GM12878 (cell line): Measurements from ENCODE around the gene STK39. TPM values are rescaled to one million over a fixed set of nuclear protein-coding genes. Genes with fewer than 3 reads are reported as not detected.

Source experiments
- ATAC-seq: fragments of 200-7000 bp; cut with Tn5 transposase; 3 replicates; pipeline ENCODE4 v1.9.1; 2020; ENCODE audit warnings: mild to moderate bottlenecking, moderate library complexity
- BruUV-seq: library from RNA; stranded (reverse); fragments of 400-500 nt; replicated peaks from 2 replicates; lab custom pipeline; 2021; lab: Mats Ljungman, UMichigan
- CTCF ChIA-PET: fragments of 300-600 bp; sonication (Branson Sonifier 250); formaldehyde crosslinking; extraction: SDS; loops from one replicate; lab custom pipeline; 2021; ENCODE audit warnings: inconsistent platforms; lab: Yijun Ruan, JAX
- POLR2A ChIA-PET: fragments of 350-600 bp; formaldehyde crosslinking; extraction: SDS; loops from one replicate; lab custom pipeline; 2021; ENCODE audit warnings: inconsistent platforms; lab: Charles Lee
- RAD21 ChIA-PET: fragments of 300-600 bp; sonication (Branson Sonifier 250); formaldehyde crosslinking; loops from one replicate; lab custom pipeline; 2023; ENCODE audit warnings: antibody characterized with exemption; ENCODE audit not compliant: unreplicated experiment; lab: Charles Lee
- SMC1A ChIA-PET: fragments of 300-600 bp; sonication (Branson Sonifier 250); formaldehyde crosslinking; loops from one replicate; lab custom pipeline; 2023; ENCODE audit not compliant: unreplicated experiment, uncharacterized antibody; lab: Charles Lee
- DNase-seq: peaks from one replicate; pipeline ENCODE4 v3.0.0-alpha.2; 2011; ENCODE audit warnings: low read depth, low spot score
- FAIRE-seq: peaks from 3 replicates; lab custom pipeline; 2011; peaks lifted over from hg19 to GRCh38; lab: Jason Lieb, UNC
- H2AFZ ChIP-seq: 2 replicates; pipeline ENCODE4 v1.6.0; 2011; ENCODE audit warnings: low read depth, low read length, control low read depth; ENCODE audit not compliant: control insufficient read depth
- H3K27ac ChIP-seq: 2 replicates; pipeline ENCODE4 v1.5.1; 2011; ENCODE audit warnings: control low read depth; ENCODE audit not compliant: control insufficient read depth, insufficient read depth
- H3K27me3 ChIP-seq, 2 experiments: replicated peaks in 1 of 2; 2 replicates each; pipeline versions ENCODE4 v1.6.0 to v1.6.1; 2011; ENCODE audit warnings: low read length in 1 of 2; ENCODE audit not compliant: control insufficient read depth in 2 of 2, insufficient read depth in 2 of 2
- H3K36me3 ChIP-seq, 2 experiments: 2 replicates each; pipeline ENCODE4 v1.5.1; 2011; ENCODE audit warnings: low read length in 1 of 2; ENCODE audit not compliant: control insufficient read depth in 2 of 2, insufficient read depth in 2 of 2
- H3K4me1 ChIP-seq: 2 replicates; pipeline ENCODE4 v1.6.1; 2011; ENCODE audit warnings: mild to moderate bottlenecking, low read length, moderate library complexity, mixed read lengths; ENCODE audit not compliant: control insufficient read depth, insufficient read depth
- H3K4me2 ChIP-seq: 2 replicates; pipeline ENCODE4 v1.6.0; 2011; ENCODE audit warnings: control low read depth; ENCODE audit not compliant: control insufficient read depth, insufficient read depth
- H3K4me3 ChIP-seq: fragments of 200-600 bp; sonication (generic); 2 replicates; pipeline ENCODE4 v1.5.1; 2016
- H3K79me2 ChIP-seq: 2 replicates; pipeline ENCODE4 v1.6.0; 2011; ENCODE audit warnings: low read length; ENCODE audit not compliant: control insufficient read depth, insufficient read depth
- H3K9ac ChIP-seq: 2 replicates; pipeline ENCODE4 v1.8.0; 2011; ENCODE audit warnings: low read length, control low read depth, mixed read lengths; ENCODE audit not compliant: control insufficient read depth, insufficient read depth
- H3K9me3 ChIP-seq: replicated peaks from 3 replicates; pipeline ENCODE4 v1.5.1; 2011; ENCODE audit warnings: mild to moderate bottlenecking, low read length; ENCODE audit not compliant: control insufficient read depth, insufficient read depth
- H4K20me1 ChIP-seq: 2 replicates; pipeline ENCODE4 v1.6.0; 2011; ENCODE audit not compliant: control insufficient read depth, insufficient read depth
- LARP7 ChIP-seq: fragments of 450-650 bp; IDR thresholded peaks from 2 replicates; pipeline ENCODE4 v1.6.1; 2017; ENCODE audit warnings: mild to moderate bottlenecking
- MTA2 ChIP-seq: fragments of 450-650 bp; IDR thresholded peaks from 2 replicates; pipeline ENCODE4 v1.6.1; 2016; ENCODE audit warnings: low read depth, mild to moderate bottlenecking, moderate library complexity
- RBBP5 ChIP-seq: fragments of 200-600 bp; sonication (generic); conservative IDR thresholded peaks from 2 replicates; pipeline ENCODE4 v1.6.1; 2016
- TBL1XR1 ChIP-seq: IDR thresholded peaks from 2 replicates; pipeline ENCODE4 v1.6.1; 2012; ENCODE audit warnings: low read depth, low read length, improper control_type of control experiment
- ZNF217 ChIP-seq: fragments of 450-650 bp; IDR thresholded peaks from 2 replicates; pipeline ENCODE4 v1.6.1; 2017; ENCODE audit warnings: antibody characterized with exemption, mild to moderate bottlenecking
- WGBS: methylation state at CpG from one replicate; pipeline ENCODE4 v1.1.6; 2016; ENCODE audit warnings: low lambda C conversion rate; ENCODE audit not compliant: insufficient replicate concordance, insufficient coverage; ENCODE audit errors: missing lambda C conversion rate; 5-methylcytosine and 5-hydroxymethylcytosine counted together
- in situ Hi-C: fragments of 300-500 bp; cut with MboI; formaldehyde crosslinking; loops from 9 replicates; pipeline ENCODE4 v1.14.3; 2018; ENCODE audit warnings: mixed read lengths
- intact Hi-C: fragments of 100-400 bp; cut with micrococcal nuclease; formaldehyde crosslinking; loops from one replicate; pipeline ENCODE4 v1.14.2; 2022; ENCODE audit not compliant: unreplicated experiment
- polyA plus RNA-seq, 11 experiments: library from polyadenylated mRNA; depleted of rRNA in 4 of 11; unstranded in 6 of 11; stranded (reverse) in 5 of 11; fragments of >200 nt; fragmentation: Nextera tagmentation in 4 of 11; fragmentation: Illumina TruSeq in 1 of 11; extraction: Ambion mirVana in 4 of 11; extraction: Trizol in 1 of 11; gene quantifications; 1 replicate in 1 of 11; 2 replicates in 10 of 11; pipeline versions ENCODE4 v1.2.1 to v1.2.3, GENCODE V29; 2011 to 2016; ENCODE audit warnings: inconsistent platforms in 2 of 11, missing spikeins in 2 of 11, low read depth in 1 of 11
- total RNA-seq, 4 experiments: library from RNA; depleted of rRNA in 3 of 4; stranded (reverse); fragments of >200 nt in 3 of 4; fragmentation: Illumina TruSeq in 1 of 4; extraction: Trizol in 1 of 4; gene quantifications; 2 replicates each; pipeline versions ENCODE4 v1.2.1 to v1.2.3, GENCODE V29; 2013 to 2021
- TF ChIP-seq, protein P1 (sequence below): fragments of 450-650 bp; formaldehyde crosslinking; IDR thresholded peaks from 2 replicates; pipeline ENCODE4 v1.5.0; 2022; ENCODE audit warnings: mild to moderate bottlenecking, missing genetic modification characterization
- TF ChIP-seq, protein P2 (sequence below): IDR thresholded peaks from 2 replicates; pipeline ENCODE4 v1.6.1; 2011; ENCODE audit warnings: borderline replicate concordance, low read depth, mild to moderate bottlenecking, moderate library complexity, mixed read lengths, low read length; ENCODE audit not compliant: insufficient read depth; ENCODE audit errors: extremely low read length

Gene STK39
- total and polyA plus RNA-seq, 10 of the 15 experiments (the other 5 are each of a cell fraction or from before 2014, with no cell fraction given), result 0.03 to 0.21 (median 0.07) TPM; not detected in 5

GRCh38 chr2:167924556-167924955 lies 322.8 kb downstream of the STK39 start (continued):
- TF ChIP-seq, protein P1, sequence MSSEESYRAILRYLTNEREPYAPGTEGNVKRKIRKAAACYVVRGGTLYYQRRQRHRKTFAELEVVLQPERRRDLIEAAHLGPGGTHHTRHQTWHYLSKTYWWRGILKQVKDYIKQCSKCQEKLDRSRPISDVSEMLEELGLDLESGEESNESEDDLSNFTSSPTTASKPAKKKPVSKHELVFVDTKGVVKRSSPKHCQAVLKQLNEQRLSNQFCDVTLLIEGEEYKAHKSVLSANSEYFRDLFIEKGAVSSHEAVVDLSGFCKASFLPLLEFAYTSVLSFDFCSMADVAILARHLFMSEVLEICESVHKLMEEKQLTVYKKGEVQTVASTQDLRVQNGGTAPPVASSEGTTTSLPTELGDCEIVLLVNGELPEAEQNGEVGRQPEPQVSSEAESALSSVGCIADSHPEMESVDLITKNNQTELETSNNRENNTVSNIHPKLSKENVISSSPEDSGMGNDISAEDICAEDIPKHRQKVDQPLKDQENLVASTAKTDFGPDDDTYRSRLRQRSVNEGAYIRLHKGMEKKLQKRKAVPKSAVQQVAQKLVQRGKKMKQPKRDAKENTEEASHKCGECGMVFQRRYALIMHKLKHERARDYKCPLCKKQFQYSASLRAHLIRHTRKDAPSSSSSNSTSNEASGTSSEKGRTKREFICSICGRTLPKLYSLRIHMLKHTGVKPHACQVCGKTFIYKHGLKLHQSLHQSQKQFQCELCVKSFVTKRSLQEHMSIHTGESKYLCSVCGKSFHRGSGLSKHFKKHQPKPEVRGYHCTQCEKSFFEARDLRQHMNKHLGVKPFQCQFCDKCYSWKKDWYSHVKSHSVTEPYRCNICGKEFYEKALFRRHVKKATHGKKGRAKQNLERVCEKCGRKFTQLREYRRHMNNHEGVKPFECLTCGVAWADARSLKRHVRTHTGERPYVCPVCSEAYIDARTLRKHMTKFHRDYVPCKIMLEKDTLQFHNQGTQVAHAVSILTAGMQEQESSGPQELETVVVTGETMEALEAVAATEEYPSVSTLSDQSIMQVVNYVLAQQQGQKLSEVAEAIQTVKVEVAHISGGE (CRISPR knock-in tag), result no peak
- no peak for TF ChIP-seq TBL1XR1
- TF ChIP-seq RBBP5, result no peak
- TF ChIP-seq, protein P2, sequence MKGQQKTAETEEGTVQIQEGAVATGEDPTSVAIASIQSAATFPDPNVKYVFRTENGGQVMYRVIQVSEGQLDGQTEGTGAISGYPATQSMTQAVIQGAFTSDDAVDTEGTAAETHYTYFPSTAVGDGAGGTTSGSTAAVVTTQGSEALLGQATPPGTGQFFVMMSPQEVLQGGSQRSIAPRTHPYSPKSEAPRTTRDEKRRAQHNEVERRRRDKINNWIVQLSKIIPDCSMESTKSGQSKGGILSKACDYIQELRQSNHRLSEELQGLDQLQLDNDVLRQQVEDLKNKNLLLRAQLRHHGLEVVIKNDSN, result no peak

GRCh38 chr2:167916756-167917155 lies 330.6 kb downstream of the STK39 start:
- CTCF ChIA-PET, result no interaction called here
- 0% methylated on average over 1 of the region's 1 CpG for WGBS
- no peak for FAIRE-seq

More at GRCh38 chr2:167916756-167917155, 330.6 kb downstream of the STK39 start:
- Histone ChIP-seq H3K9ac (no peak overlapping the region), H3K4me3 (no peak overlapping the region), H3K79me2 (no peaks in the 10 kb centered on the region), H4K20me1 (no peaks in the 10 kb centered on the region), H3K36me3 (no peaks in the 10 kb centered on the region), H3K9me3 (no peaks in the 10 kb centered on the region), H3K27me3 (no peaks in the 10 kb centered on the region; a peak in 1 of 4 replicates), H3K4me1 (no peaks in the 10 kb centered on the region)
- intact Hi-C loops, result no loop called here
- in situ Hi-C loops, result no loop called here
- ChIA-PET SMC1A (no interaction called here), RAD21 (no interaction called here)
- ATAC-seq (no peak), DNase-seq (no peak)
- no peak for TF ChIP-seq LARP7
- no peak for TF ChIP-seq MTA2
- no peak for TF ChIP-seq RBBP5
- no peak for TF ChIP-seq ZNF217
- TF ChIP-seq, all 136 proteins: peak for 0
- Histone ChIP-seq H3K27ac (no peak overlapping the region), H2AFZ (no peak overlapping the region), H3K4me2 (no peak overlapping the region)
- BruUV-seq, result no TSS peak
- POLR2A ChIA-PET, result no interaction called here
